Medulla oblongata (tissue), 1 donor: ENCODE measurements around the gene HIVEP2.
A peak's percentile ranks its signal among the peaks of the same experiment; 100 is the strongest.

ENCODE experiments used
- DNase-seq: peaks from one replicate; pipeline ENCODE4 v3.0.0-alpha.2; 2015; ENCODE audit errors: extremely low spot score

The HIVEP2 gene

DNA sequence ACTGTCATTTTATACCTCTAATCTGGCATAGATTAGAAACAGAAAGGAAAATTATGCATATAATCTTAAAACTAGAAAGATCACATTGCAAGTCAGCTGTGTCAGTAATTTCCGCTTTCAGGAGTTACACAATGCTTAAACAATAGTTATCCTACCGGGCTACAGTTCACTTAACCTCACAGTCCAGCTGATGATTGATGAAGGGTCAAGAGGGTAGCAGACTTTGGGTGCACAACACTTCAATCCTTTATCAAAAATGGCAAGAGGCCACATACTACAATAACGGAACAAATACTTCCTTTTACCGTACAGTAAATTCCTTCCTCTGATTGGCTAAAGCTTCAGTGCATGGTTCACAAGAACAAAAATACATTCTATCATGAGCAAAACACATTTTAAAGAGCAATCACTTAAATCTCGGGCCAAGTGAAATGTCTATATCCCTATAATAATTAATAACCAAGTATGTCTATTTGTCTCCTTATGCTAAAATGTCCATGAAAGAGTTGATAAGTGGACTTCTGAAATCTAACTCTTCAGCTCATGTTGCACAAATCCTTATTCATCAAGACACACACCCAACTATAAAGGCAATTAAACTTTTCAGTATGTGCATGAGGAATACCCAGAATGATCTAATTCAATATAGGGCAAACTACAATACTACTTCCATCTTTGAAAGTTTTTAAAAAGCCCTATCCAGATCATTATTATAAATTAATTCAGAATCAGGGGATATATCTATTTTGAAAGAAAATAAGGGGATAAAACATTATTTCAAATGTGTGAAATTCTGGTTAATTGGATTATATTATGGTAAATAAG is 76.8 kb downstream of the HIVEP2 start:
- DNase-seq = no peak

DNA sequence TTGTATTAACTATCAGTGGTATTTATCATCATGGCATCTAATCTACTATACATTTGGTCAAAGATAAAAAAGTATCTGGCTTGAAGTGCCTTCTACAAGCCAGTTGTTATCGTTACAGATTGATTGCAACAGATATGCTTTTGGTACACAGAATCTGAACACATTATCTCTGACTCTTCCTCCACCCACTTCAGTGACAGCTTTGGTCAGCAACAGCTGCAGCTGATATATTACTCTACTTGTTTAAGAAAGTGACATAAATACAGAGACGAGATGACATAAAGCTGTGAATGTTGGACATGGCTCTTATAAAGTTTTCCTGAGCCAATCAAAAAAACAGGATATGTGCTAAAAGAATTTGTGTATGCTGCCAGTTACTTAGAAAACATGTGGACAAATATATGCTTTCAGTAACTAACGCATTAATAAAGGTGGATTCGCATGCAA is 77.6 kb downstream of the HIVEP2 start:
- DNase-seq = no peak

DNA sequence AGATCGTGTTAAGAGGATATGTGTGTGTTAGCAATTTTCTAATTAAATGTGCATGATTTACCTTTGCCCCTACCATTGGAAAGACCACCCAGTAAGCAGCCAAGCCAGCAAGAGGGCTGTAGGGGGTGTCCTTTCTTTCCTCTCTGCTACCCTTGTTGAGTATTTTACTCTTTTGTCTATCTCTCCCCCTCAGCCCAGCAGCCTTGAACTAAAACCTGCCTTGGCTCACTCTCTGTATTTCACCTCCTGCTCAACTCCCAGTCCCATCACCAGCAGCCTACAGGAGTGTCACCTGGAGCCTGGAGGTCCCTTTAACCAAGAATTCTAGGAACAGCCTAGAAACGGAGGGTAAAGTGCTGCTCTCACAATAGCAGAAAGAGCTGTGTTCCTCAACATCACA is 81.0 kb downstream of the HIVEP2 start:
- no peak for DNase-seq

GRCh38 chr6:142861711-142862110 is 83.3 kb downstream of the HIVEP2 start:
- DNase-seq = no peak

GRCh38 chr6:142860498-142860897 is 84.5 kb downstream of the HIVEP2 start:
- no peak for DNase-seq

DNA sequence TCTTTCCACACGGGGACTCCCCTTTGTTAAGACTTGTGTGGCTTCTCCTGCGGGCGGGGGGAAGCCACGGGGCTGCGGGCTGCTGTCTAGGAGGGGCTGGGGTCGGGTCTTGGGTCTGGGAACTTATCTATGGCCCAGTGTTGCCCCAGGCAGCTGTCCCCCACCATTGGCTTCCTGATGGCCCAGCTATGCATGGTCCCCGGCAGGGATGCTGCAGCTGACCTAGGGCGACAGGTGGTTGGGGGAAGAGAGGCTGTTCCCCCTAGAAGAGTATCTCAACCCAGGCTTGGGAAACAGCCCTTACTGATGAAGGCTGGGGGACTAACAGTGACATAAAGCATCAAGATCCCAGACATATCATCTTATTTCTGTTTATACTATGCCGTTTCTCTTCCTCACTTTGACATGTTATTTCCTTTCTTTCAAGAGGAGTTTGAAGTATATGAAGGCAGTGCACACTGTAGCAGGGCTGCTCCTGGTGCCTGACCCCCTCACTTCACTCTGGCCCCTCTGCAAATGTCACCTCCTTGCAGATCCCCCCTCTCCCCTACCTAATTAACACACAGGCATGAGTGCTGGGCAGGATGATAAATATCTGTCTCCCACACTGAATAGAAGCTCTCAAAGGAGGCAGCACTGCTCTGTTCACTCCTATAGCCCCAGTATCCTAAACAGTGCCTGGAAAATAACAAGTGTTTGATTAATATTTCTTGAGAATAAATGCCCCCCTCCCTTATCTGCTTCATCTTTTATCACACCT is 87.0 kb downstream of the HIVEP2 start:
- DNase-seq = no peak

DNA sequence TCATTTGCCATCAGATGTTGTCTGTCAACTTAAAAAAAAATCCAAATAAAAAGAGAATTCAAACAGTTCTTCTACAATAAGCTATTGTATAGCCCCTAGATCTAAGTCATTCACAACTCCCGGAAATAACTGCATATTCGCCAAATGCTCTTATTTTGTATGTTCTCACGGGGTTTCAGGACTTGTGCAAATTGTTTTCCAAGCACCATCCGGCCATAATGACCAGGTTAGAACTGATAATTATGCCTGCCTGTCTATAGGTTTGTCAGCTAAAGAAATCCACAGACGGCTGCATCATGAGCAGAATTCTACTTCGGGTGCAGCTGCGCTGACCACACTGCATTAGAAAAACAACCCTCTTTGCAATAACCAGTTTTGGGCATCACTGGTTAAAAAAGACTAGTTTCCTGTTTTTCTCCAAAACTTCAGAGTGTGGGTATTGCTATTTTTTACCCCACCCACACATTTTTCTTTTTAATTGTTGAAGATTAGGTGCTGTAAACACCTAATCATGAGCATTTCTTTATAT is 87.7 kb downstream of the HIVEP2 start:
- no peak for DNase-seq

- DNase-seq = no peak
Observed at GRCh38 chr6:142856624-142857232, 88.2 kb downstream of the HIVEP2 start.

DNA sequence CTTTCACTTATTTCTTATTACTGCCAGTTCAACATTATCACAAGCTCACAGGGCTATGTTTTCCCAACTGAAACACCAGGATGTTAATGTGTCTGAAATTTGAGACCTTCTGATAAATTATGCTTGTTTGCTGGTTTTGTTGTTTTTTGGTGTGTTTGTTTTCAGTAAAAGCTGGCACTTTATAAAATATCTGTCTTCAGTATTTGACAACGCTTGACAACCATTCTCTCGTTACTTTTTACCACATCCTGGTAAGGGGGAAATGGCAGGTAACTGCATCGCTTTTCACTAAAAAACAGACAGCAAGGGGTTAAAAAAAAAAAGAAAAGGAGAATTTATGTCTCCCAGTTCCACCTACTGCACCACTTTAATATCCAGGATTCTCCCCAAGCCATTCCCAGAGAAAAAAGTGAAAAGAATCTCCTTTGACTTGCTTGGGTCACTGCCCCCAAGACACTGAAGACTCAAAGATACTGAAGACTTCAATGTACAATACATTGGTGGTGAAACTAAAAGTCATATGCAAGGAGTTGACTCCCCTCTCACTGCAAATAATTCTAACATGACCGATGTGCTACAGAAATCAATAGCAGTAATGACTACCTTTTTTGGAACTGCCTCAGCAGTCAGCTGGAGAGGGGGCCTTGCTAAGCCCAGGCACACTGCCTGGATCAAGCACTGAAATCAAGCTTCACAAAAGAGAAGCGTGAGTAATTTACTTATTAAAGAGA is 88.9 kb downstream of the HIVEP2 start:
- no peak for DNase-seq

DNA sequence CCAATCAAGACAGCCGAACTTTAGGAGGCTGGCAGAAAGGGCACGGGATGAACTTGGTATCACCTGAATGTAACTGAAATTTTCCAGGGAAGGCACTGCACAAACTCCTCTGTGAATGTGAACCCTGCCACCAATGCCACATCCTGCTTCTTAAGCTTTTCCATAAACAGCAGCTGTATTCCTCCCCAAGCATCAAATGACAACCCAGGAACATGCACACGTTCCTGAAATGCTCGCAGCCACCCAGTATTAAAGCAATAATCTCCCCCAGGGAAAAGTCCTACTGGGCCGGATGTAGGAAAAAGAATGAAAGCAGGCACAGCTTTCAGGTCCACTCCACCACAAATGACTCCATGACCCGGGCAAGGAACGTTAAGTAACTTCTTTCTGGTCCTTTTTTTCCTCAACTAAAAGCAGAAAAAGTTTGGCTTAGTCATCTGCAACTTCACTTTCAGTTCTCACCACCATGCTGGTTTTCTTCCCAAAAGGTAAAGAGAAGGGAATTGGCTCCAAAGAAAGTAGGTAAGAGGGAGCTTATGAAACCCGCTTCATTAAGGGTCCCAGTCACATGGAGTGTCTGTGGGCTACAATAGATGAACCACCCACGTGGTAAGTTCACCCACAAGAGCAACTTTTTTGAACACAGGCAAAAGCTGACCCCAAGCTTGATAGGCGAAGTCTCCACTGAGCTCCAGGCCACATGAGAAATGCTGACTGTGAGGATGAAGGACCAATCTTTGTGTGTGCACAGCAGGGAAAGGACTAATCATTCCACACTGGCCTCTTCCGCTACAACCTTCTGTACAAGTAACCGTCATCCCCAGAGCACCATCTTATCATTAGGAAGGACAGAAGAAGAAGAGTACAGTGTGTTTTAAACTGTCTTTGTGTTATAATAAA is 90.1 kb downstream of the HIVEP2 start:
- no peak for DNase-seq

DNA sequence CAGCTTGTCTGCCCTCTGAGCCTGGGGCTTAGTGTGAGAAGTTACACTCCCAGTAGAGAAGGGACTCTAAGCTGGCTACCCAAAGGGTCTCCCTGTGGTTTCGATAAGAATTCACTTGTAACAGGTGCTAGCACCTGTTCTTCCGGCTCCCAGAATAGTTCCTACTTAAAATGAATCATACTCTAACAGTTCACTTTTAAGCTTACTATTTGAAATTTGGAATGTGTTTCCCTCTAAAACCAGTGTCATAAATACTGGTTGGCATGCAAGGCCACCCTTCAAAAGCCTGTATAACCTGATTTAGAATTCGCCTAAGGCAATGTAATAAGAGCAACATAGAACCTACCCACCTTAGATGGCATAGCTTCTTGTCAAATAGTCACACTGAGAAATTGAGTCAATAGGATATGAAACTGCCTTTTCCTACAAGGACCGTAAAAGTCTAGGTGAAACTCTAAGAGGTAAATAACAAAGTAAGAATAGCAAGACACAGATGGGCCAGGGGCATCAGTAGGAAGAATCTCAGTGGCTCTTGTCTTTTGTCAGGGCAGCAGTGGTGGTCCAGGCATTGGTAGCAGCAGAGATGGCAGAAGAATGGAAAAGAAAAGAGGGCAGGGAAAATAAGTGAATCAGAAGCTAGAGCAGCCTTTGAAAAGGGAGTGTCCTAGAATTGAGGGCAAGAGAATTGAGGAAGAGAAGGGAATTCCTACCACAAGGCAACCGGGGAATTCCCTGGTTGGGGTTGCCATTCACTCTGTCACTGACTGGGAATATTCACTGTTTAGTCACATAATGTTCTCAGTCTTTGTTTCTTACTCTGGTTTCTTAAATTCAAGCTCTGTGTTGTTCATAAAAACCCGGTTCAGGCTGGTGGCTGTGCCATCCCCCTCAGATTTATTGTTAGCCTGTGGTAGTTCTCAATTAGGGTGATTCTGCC is 91.5 kb downstream of the HIVEP2 start:
- DNase-seq = no peak

GRCh38 chr6:142851601-142852000 is 93.4 kb downstream of the HIVEP2 start:
- no peak for DNase-seq

GRCh38 chr6:142850679-142851423 is 94.1 kb downstream of the HIVEP2 start:
- DNase-seq = no peak

DNA sequence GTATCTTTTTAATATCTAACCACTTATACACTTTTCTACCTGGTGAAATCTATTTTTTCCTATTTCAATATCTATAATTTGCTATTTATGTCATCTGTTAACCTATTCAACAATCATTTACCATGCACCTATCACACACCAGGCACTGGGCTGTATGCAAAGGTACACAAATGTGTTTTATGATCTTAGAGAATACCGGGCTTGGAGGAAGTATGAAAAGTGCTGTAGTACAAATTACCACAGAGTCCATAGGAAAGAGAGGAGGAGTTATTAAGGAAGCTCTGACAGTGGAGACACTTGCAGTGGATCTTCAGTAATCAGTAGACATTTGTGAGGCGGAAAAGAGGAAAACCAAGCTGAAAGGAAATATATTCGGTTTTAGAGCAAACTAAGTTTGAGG is 96.0 kb downstream of the HIVEP2 start:
- DNase-seq = no peak

DNA sequence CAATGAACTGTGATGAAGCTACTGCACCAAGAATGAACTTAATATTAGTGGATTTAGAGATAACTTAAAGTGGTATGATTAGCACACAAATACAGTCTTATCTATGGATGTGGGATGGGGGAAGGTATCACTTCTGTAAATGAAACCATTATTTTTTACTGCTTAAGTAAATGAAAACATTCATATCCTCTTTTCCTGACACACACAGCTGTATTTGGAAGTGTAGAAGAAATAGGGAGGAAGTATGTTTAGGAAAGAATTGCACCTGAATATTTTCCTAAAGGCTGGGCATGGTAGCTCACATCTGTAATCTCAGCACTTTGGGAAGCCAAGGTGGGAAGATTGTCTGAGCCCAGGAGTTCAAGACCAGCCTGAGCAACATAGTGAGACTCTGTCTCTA is 96.8 kb downstream of the HIVEP2 start:
- no peak for DNase-seq

DNA sequence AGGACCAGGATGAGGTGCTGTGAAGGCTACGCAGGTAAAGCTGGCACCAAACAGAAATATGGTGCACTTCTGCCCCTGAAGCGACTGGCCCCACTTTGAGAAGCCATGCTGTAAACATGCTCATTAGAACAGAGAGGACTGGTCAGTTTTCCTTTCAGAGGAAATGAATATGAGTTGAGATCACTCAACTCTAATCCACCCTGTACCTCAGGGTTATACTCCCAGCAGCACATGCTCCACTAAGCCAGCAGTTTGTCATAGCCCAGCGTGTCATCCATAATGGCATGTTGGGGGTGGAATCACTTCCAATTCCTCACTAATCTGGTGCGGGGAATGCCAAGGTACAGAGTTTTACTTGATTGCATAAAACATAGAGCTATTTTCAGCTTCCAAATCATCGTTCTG is 98.1 kb downstream of the HIVEP2 start:
- DNase-seq = no peak

DNA sequence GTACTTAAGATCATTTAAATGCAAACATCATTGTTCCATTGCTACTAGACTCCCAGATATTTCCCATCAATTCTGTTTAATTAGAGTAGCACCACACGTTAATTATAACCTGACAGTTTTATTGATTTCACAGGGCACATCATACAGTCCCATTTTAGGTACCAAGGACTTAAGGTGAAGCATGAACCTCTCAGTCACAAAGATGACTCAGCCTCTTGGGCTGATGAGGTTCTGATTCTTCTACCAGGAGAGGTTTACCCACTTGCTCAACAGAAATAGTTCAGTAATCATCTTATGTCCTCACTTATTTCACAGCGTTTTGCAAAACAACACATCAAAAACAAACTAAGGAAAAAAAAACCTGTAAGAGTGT is 98.5 kb downstream of the HIVEP2 start:
- no peak for DNase-seq

GRCh38 chr6:142845624-142846458 is 99.1 kb downstream of the HIVEP2 start:
- DNase-seq = peak; percentile 86
